SU-DHL-6 (cell line): Measurements from ENCODE around the gene RHBDF2.

ENCODE experiments used
- H2AFZ ChIP-seq: fragments of 200-600 bp; sonication (generic); 2 replicates; pipeline ENCODE4 v1.6.1; 2014; ENCODE audit warnings: low read depth, mild to moderate bottlenecking, moderate library complexity, mixed read lengths, antibody characterized with exemption, low read length; ENCODE audit not compliant: severe bottlenecking
- H3F3A ChIP-seq: fragments of 200-600 bp; shearing (Covaris generic); 2 replicates; pipeline ENCODE4 v1.6.0; 2016; ENCODE audit warnings: antibody characterized with exemption, mild to moderate bottlenecking; ENCODE audit not compliant: insufficient read depth
- H3K27ac ChIP-seq: fragments of 200-600 bp; sonication (generic); 2 replicates; pipeline ENCODE4 v1.5.1; 2016; ENCODE audit warnings: low read depth, mild to moderate bottlenecking, low read length, moderate library complexity, mixed read lengths
- H3K27me3 ChIP-seq: fragments of 200-600 bp; sonication (generic), shearing (Covaris generic); 2 replicates; pipeline ENCODE4 v1.6.0; 2014; ENCODE audit warnings: mild to moderate bottlenecking, low read length
- H3K36me3 ChIP-seq: fragments of 200-600 bp; sonication (generic); 2 replicates; pipeline ENCODE4 v1.6.1; 2014; ENCODE audit warnings: mild to moderate bottlenecking, low read length, mixed read lengths
- H3K4me2 ChIP-seq: fragments of 300-600, 200-600 bp; shearing (Covaris generic), sonication (generic); 2 replicates; pipeline ENCODE4 v1.6.0; 2014; ENCODE audit warnings: low read length, low read depth, mild to moderate bottlenecking; ENCODE audit not compliant: poor library complexity, severe bottlenecking
- H3K4me3 ChIP-seq: fragments of 200-600 bp; sonication (generic); 2 replicates; pipeline ENCODE4 v1.5.1; 2014; ENCODE audit warnings: antibody characterized with exemption, low read length, mild to moderate bottlenecking, mixed read lengths; ENCODE audit not compliant: insufficient read depth, poor library complexity, severe bottlenecking
- H3K79me2 ChIP-seq: fragments of 200-600 bp; sonication (generic); 2 replicates; pipeline ENCODE4 v1.6.1; 2014; ENCODE audit warnings: mild to moderate bottlenecking, low read length, moderate library complexity; ENCODE audit not compliant: insufficient read depth
- H3K9ac ChIP-seq: fragments of 200-600 bp; sonication (generic); 2 replicates; pipeline ENCODE4 v1.7.0; 2014; ENCODE audit warnings: mild to moderate bottlenecking, low read length
- H3K9me2 ChIP-seq: fragments of 200-600 bp; sonication (generic); replicated peaks from 2 replicates; pipeline ENCODE4 v1.6.1; 2014; ENCODE audit warnings: low read length; ENCODE audit not compliant: insufficient read depth
- H3K9me3 ChIP-seq: fragments of 200-600 bp; sonication (generic); 2 replicates; pipeline ENCODE4 v1.6.1; 2014; ENCODE audit warnings: low read length, mixed read lengths; ENCODE audit not compliant: insufficient read depth
- H4K20me1 ChIP-seq: fragments of 200-600 bp; sonication (generic); 2 replicates; pipeline ENCODE4 v1.6.1; 2014; ENCODE audit warnings: low read depth, mild to moderate bottlenecking, antibody characterized with exemption, low read length, moderate library complexity, mixed read lengths
- CTCF ChIP-seq: fragments of 200-600 bp; sonication (generic); IDR thresholded peaks from one replicate; pipeline ENCODE4 v1.5.1; 2017; ENCODE audit warnings: antibody characterized with exemption, mild to moderate bottlenecking, low read length, moderate library complexity; ENCODE audit not compliant: insufficient read depth, poor library complexity, severe bottlenecking
- EZH2phosphoT487 ChIP-seq: fragments of 200-600 bp; sonication (generic), shearing (Covaris generic); conservative IDR thresholded peaks from 2 replicates; pipeline ENCODE4 v1.6.1; 2018; ENCODE audit warnings: mild to moderate bottlenecking, antibody characterized with exemption, low read length, moderate library complexity, mixed read lengths

RHBDF2 gene

GRCh38 chr17:76432004-76432403 is 69.2 kb downstream of the RHBDF2 start:
- Histone ChIP-seq H3K79me2 (no peaks in the 10 kb centered on the region; the same call in 1 of the 2 replicates), H3K4me2 (no peak overlapping the region), H2AFZ (no peak overlapping the region), H3K36me3 (no peaks in the 10 kb centered on the region), H3K27ac (no peak overlapping the region), H3K9me2 (no peaks in the 10 kb centered on the region), H3K27me3 (no peaks in the 10 kb centered on the region), H3K9me3 (no peaks in the 10 kb centered on the region), H3K4me3 (no peak overlapping the region), H3F3A (peaks cover 7% of the 10 kb centered on the region), H3K9ac (no peak overlapping the region), H4K20me1 (peaks cover 6% of the 10 kb centered on the region; the same call in 1 of the 2 replicates)
- TF ChIP-seq EZH2phosphoT487 (no peak), CTCF (no peak)

- Histone ChIP-seq H3K9ac (no peak overlapping the region), H3K4me2 (no peak overlapping the region), H3K36me3 (no peaks in the 10 kb centered on the region), H3K9me2 (no peaks in the 10 kb centered on the region), H4K20me1 (peaks cover 6% of the 10 kb centered on the region; the same call in 1 of the 2 replicates), H3F3A (peaks cover 8% of the 10 kb centered on the region), H2AFZ (no peak overlapping the region), H3K27ac (no peak overlapping the region), H3K79me2 (no peaks in the 10 kb centered on the region; the same call in 1 of the 2 replicates), H3K4me3 (no peak overlapping the region), H3K9me3 (no peaks in the 10 kb centered on the region), H3K27me3 (no peaks in the 10 kb centered on the region)
- TF ChIP-seq CTCF (no peak), EZH2phosphoT487 (no peak)
Observed at GRCh38 chr17:76431509-76431908, 69.7 kb downstream of the RHBDF2 start.

- H3K9ac ChIP-seq: no peak overlapping the region
- no peak overlapping the region for H2AFZ ChIP-seq
- H3F3A ChIP-seq: peaks cover 8% of the 10 kb centered on the region
- TF ChIP-seq EZH2phosphoT487 (no peak), CTCF (no peak)
- H3K27ac ChIP-seq: 0 out of 2 replicates have a peak overlapping the region, but pooled peaks have one; percentile 35
- no peaks in the 10 kb centered on the region; the same call in 1 of the 2 replicates for H3K79me2 ChIP-seq
- H3K27me3 ChIP-seq: no peaks in the 10 kb centered on the region
- H3K9me2 ChIP-seq: no peaks in the 10 kb centered on the region
- no peak overlapping the region for H3K4me3 ChIP-seq
- peaks cover 6% of the 10 kb centered on the region; the same call in 1 of the 2 replicates for H4K20me1 ChIP-seq
- H3K9me3 ChIP-seq: no peaks in the 10 kb centered on the region
- H3K36me3 ChIP-seq: no peaks in the 10 kb centered on the region
- H3K4me2 ChIP-seq: peak overlapping the region; percentile 56
Observed at GRCh38 chr17:76428511-76428910, 72.7 kb downstream of the RHBDF2 start.
